ENCODE data around the gene DCUN1D2.
"Not testable (repeated sequence)": the region's sequence is repeated elsewhere in the genome, so short reads cannot be mapped to it uniquely, and the experiment has no call there.

Gene DCUN1D2

GRCh38 chr13:113437408-113438010 is 53.0 kb downstream of the DCUN1D2 start:
- no peak for DNase-seq (ENCODE audit: low read depth)
- no peak overlapping the region for H3K4me3 ChIP-seq (ENCODE audit: low read depth, low read length)
- TF ChIP-seq, protein P1, sequence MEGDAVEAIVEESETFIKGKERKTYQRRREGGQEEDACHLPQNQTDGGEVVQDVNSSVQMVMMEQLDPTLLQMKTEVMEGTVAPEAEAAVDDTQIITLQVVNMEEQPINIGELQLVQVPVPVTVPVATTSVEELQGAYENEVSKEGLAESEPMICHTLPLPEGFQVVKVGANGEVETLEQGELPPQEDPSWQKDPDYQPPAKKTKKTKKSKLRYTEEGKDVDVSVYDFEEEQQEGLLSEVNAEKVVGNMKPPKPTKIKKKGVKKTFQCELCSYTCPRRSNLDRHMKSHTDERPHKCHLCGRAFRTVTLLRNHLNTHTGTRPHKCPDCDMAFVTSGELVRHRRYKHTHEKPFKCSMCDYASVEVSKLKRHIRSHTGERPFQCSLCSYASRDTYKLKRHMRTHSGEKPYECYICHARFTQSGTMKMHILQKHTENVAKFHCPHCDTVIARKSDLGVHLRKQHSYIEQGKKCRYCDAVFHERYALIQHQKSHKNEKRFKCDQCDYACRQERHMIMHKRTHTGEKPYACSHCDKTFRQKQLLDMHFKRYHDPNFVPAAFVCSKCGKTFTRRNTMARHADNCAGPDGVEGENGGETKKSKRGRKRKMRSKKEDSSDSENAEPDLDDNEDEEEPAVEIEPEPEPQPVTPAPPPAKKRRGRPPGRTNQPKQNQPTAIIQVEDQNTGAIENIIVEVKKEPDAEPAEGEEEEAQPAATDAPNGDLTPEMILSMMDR (conservative IDR thresholded peaks at IDR 0.05; ENCODE audit: low read depth, low read length) = no peak

GRCh38 chr13:113436866-113437265 is 53.6 kb downstream of the DCUN1D2 start:
- not testable (repeated sequence) for DNase-seq (ENCODE audit: low read depth); H3K4me3 ChIP-seq (ENCODE audit: low read depth, low read length)

- H3K4me3 ChIP-seq (ENCODE audit: low read depth, low read length); DNase-seq (ENCODE audit: low read depth): not testable (repeated sequence)
Measured at GRCh38 chr13:113435907-113436306, 54.6 kb downstream of the DCUN1D2 start.

DNA sequence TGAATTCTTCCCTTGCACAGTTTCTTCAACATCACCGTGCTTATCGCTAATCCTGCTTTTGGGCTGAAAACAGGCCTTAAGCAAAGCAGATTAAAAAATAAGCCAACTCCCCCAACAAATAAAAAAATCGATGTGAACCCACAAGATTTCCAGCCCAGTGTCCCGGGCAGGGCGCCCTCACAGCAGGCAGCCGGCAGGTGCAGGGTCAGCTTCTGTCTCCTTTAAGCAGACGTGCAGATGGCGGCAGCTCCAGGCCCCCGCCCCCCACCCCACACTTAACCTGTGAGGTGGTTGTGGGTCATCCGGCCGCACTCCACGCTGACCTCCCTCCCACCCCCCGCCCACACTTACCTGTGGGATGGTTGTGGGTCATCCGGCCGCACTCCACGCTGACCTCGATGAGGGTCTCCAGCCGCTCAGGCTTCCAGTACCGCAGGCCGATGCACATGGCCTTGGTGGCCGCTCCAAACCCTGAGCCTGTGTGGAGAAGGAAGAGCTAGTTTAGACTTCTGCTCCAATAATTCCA is 57.1 kb downstream of the DCUN1D2 start:
- H3K4me3 ChIP-seq (ENCODE audit: low read depth, low read length) = no peak overlapping the region
- TF ChIP-seq, protein P1 (conservative IDR thresholded peaks at IDR 0.05; ENCODE audit: low read depth, low read length) = no peak
- no peak for DNase-seq (ENCODE audit: low read depth)

- no peak for DNase-seq (ENCODE audit: low read depth)
- TF ChIP-seq, protein P1 (conservative IDR thresholded peaks at IDR 0.05; ENCODE audit: low read depth, low read length) = no peak
- H3K4me3 ChIP-seq (ENCODE audit: low read depth, low read length) = no peak overlapping the region
Measured at GRCh38 chr13:113432506-113433270, 57.8 kb downstream of the DCUN1D2 start.

DNA sequence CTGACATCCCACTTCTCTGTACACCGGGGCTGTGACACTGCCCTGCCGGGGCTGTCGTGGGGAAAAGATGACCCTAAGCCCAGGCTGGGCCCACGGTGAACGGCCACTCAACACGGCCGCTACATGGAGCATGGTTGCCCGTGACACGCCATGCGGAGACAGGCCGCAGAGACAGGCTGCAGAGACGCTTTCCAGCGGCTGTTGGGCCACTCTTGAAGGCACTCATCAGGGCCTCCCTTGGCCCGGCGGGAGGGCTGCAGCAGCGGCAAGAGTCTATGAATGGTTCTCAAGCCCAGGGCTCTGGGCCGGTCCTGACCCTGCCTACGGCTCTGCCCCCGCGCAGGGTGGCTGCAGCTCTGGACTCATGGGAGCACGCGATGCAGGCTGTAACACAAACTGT is 59.3 kb downstream of the DCUN1D2 start:
- no peak overlapping the region for H3K4me3 ChIP-seq (ENCODE audit: low read depth, low read length)
- no peak for DNase-seq (ENCODE audit: low read depth)
- TF ChIP-seq, protein P1 (conservative IDR thresholded peaks at IDR 0.05; ENCODE audit: low read depth, low read length) = no peak

GRCh38 chr13:113430378-113431110 is 60.0 kb downstream of the DCUN1D2 start:
- TF ChIP-seq, protein P1 (conservative IDR thresholded peaks at IDR 0.05; ENCODE audit: low read depth, low read length) = no peak
- no peak for DNase-seq (ENCODE audit: low read depth)
- no peak overlapping the region for H3K4me3 ChIP-seq (ENCODE audit: low read depth, low read length)

All from choroid plexus epithelial cell (primary cell).